ENCODE data around the gene IL26.

Gene IL26

GRCh38 chr12:68225576-68226476 lies at the start of gene IL26:
TSS of gene IL26 (minus strand) at chr12:68225810. CDS start at chr12:68225756, 54 bp downstream.
- DNase-seq: no peak

DNA sequence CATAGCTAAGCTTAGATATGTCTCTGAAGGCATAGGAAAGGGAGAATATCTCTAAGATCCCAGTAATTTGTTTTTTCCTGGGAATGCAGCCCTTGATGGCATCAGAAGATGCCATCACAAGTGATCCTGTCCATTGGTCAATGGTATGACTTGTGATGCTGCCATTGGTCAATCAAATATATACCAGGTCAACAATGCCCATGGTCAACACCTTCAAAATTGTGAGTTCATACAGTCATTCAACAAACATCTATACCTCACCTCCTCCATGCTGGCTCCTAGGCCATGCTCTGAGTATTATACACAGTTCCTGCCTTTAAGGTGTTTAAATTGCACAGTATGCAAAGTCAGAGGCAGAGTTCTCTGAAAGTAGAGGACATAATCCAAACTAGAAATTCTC lies 47.1 kb upstream of the IL26 start:
- no peak for DNase-seq

GRCh38 chr12:68271346-68271745 lies 45.7 kb upstream of the IL26 start:
- no peak for DNase-seq

GRCh38 chr12:68270358-68270757 lies 44.7 kb upstream of the IL26 start:
- DNase-seq: no peak

GRCh38 chr12:68269779-68270178 lies 44.2 kb upstream of the IL26 start:
- no peak for DNase-seq

DNA sequence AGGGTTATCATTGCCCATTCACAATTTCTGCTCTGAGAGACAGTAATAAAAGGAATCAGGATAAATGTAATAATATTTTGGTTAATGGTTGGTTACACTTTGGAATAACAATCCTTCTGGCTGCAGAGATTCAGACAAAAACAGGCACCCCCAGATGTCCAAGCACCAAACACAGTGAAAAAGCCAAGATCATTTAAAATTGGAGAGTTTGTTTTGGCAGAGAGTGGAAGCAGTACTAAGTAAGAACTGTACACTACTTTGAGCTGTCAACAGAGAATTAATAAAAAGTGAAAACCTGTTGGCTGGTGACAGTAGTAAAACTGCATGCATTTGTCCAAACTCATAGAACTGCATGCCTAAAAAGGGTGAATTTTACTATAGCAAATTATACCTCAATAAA lies 43.4 kb upstream of the IL26 start:
- DNase-seq: no peak

GRCh38 chr12:68267892-68268396 lies 42.3 kb upstream of the IL26 start:
- DNase-seq: no peak

DNA sequence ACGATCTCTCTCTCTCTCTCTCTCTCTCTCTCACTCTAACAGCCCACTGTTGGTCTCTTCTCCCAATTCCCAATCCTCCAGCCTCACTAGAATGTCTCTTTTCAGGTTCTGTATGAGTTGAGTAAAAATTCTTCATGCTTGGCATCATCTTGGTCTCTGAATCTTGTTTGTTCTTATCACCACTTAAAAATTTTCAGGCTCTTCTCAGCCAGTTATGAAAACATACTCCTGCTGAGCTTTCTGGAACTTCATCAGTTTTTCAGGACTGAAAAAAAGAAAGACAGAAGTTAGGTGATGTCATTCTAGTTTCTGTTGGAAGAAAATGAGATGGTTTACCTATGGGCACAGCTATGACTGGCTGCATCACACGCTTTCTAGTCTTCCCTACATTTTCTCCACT lies 39.2 kb upstream of the IL26 start:
- no peak for DNase-seq

DNA sequence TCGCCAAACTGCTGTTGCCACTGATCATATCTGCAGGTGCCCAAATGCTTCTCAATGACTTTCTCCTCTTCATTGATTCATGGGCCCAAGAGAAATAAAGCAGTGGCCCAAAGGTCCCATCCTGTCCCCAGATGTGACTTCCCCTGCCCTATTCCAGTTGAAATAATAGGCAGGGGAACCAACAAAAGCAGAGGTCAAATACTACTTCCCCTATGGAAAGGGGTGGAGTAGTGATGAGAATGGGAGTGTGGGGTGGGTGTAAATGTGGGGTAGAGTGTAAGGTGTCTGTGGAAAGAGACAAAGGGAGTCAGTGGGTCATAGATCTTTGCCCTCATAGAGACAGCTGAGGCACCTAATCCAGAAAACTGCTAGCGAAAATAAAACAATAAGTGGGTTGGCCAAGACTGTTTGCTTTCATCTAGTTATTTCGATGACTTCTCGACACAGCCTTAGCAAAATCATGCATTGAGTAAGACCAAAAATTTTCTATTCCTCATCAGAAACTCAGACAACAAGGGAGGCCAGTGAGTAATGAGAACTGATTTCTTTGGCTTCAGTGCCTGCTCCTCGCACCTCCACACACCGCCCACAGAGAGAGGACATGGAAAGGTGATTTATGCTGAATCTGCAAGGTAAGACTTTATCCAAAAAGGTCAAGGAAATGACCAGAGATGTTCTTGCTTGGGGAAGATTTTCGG lies 38.7 kb upstream of the IL26 start:
- no peak for DNase-seq

DNA sequence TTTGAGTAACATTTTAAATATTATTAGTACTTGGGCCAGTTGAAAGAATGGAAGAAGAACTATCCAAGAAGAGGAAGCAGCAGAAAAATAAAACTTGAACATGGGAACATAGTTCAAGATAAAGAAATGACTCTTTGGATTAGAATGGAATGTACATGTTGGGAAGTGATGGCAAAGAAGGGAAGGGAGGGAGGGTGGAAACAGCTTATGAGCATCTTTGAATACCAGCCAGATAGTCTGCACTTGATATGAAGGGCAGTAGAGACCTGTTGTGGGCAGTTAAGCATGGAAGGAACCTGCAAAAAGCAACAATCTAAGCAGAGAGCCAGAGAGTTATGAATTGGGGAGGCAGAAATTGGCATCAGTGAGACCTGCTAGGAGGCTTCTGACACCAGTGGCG lies 37.8 kb upstream of the IL26 start:
- DNase-seq: no peak

GRCh38 chr12:68261896-68262295 lies 36.3 kb upstream of the IL26 start:
- DNase-seq: no peak

GRCh38 chr12:68260153-68260552 lies 34.5 kb upstream of the IL26 start:
- DNase-seq: no peak

DNA sequence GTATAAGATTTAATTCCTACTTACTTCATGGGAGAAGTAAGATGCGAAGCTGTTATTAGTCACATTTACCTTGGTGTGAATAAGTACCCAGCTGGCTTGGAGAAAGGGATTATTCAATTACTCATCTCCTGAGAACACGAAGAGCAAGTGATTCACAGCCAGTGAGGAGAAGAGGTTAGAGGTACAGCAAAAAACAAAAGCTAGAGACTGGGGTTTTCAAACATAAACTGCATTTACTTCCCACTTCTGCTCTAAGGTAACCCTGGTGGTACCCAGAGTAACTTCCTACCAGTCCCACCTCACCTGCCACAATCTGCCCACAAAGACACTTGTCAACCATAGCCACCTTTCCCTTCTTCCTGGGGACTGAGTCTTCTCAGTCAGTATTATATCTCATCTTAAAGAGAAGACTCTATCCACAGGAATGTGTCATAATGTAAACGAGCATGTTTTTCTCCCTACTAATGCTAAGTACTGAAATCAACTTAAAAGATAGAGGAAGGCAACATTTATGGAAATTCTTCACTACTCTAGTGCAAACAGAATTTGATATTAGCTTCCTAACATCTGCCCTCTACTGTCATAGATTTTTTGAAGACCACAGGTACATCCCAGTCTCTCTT lies 33.8 kb upstream of the IL26 start:
- peak in 1 of 2 donors; percentile 28 for DNase-seq

- no peak for DNase-seq
These were observed 27.9 kb upstream of the IL26 start, which contains the start of gene IL22 for GRCh38 chr12:68253504-68253903. TSS of gene IL22 (minus strand) at chr12:68253604. CDS start at chr12:68253448, 156 bp downstream.

DNA sequence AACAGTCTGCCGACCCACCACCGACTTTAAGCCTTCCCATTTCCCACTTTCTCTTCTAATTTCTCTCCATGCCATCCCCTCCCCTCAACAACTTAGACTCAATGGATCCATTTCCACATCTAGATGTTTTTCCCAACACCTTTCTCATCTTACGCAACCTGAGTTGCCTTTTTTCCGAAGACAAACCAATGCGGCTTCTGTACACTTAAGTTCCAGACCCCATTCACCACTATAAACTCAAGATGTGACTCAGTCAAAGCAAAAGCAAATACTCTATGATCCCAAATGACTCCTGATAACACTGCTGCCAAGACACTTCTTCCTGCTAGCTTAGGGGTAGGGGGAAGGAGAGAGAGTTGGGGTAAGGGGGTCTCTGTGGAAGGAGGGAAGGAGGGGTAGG lies 26.5 kb upstream of the IL26 start:
- no peak for DNase-seq

- no peak for DNase-seq
These were observed 24.8 kb upstream of the IL26 start for GRCh38 chr12:68250454-68250853.

DNA sequence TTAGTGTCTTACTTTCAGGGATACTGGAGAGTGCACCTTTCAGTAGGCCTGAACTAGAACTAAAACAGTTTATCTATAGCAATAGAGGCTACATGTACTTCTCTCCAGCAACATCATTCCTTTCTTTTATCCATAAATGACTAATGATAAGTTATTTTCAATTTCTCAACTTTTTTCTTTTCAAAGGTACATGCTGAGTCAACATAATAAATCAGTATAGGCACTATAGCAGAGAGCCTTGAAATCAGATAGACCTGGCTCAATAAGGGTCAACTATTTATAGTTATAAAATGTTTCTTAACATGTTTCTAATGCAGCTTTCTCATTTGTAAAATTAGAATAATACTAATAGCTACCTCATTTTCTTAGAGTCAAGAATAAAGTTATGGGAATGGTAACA lies 22.2 kb upstream of the IL26 start:
- no peak for DNase-seq

DNA sequence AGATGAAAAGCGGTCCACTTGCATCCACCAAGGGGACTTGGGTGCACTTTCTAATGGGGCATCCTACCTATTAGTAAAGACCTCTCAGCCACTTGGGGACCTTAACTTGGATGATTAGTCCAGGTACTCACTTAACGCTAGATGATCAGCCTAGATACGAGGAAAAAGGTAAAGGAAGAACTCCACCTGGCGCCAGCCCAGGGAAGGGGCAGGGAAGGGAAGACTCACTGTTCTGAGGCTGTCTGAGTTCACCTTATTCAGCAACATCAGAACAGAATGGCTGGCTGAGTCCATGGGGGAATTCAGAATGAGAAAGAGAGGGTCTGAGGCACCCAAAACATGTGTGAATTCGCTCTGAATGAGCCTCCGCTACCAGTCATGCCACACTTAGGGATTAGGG lies 20.7 kb upstream of the IL26 start:
- DNase-seq: no peak

- no peak for DNase-seq
These were observed 19.8 kb upstream of the IL26 start for GRCh38 chr12:68245180-68246021.

- no peak for DNase-seq
These were observed 17.2 kb upstream of the IL26 start for GRCh38 chr12:68242777-68243176.

GRCh38 chr12:68240975-68241374 lies 15.4 kb upstream of the IL26 start:
- DNase-seq: peak; percentile 48 to 58

DNA sequence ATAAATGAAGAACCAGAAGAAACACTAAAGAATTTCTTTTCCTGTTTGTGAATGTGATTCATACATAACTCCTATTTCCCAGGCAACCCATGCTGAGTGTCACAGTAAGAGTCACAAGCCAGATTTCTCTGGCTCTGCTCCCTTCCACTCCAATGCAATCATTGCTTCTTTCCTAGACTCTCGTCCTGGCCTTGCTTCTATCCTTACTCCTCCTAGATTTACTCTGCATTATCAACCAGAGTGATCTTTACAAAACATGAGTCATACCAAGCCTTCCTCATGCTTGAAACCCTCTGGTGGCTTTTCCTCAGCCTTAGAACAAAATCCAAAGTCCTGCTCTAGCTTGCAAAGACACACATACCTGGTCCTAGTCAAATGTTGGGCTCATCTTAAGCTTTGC lies 14.5 kb upstream of the IL26 start:
- no peak for DNase-seq

Data from stimulated activated CD4-positive, alpha-beta T cell treated with anti-CD3 and anti-CD28 coated beads, Interleukin-2, amount 100 ng/mL, for 24 hours (primary cell).